Adipose tissue (tissue), 3 donors: ENCODE data around the gene OSMR. TPM values are rescaled to one million over a fixed set of nuclear protein-coding genes. Genes with fewer than 3 reads are reported as not detected.

Experiments
- H3K27ac ChIP-seq: one replicate; pipeline ENCODE4 v1.5.1; 2013; ENCODE audit warnings: low read depth, low read length
- WGBS, 3 donors: extraction: QIAGEN DNeasy Blood & Tissue Kit; methylation state at CpG; one replicate each; pipeline ENCODE4 v1.1.7; 2013; 5-methylcytosine and 5-hydroxymethylcytosine counted together
- polyA plus RNA-seq, 3 donors: library from polyadenylated mRNA; stranded (reverse); fragments of 200-250 nt; gene quantifications; one replicate each; pipeline ENCODE4 v1.2.3, GENCODE V29; 2013
- donor health status: healthy with polysubstance abuse.
- donor health status: Bipolar disorder and iron deficiency.
- donor health status: healthy.

Gene OSMR
- polyA plus RNA-seq, 3 donors: 12.9 to 59.2 (median 17.7) TPM

- 30 to 71% (median 68%) methylated on average over 2 of the region's 2 CpGs for WGBS, 3 donors
- H3K27ac ChIP-seq: no peak overlapping the region
Measured at GRCh38 chr5:38940230-38940858, 94.5 kb downstream of the OSMR start.

GRCh38 chr5:38941912-38942311 is 96.1 kb downstream of the OSMR start:
- no peak overlapping the region for H3K27ac ChIP-seq
- 93 to 96% (median 94%) methylated on average over 2 of the region's 2 CpGs for WGBS, 3 donors

- 63 to 94% (median 92%) methylated on average over 4 of the region's 4 CpGs for WGBS, 3 donors
- H3K27ac ChIP-seq: no peak overlapping the region
Measured at GRCh38 chr5:38944282-38944681, 98.5 kb downstream of the OSMR start.

- H3K27ac ChIP-seq: no peak overlapping the region
Measured at GRCh38 chr5:38948501-38948900, 102.7 kb downstream of the OSMR start.

- WGBS, 3 donors: 91 to 92% (median 92%) methylated on average over 4 of the region's 4 CpGs
- no peak overlapping the region for H3K27ac ChIP-seq
Measured at GRCh38 chr5:38953426-38954012, 107.7 kb downstream of the OSMR start.

- no peak overlapping the region for H3K27ac ChIP-seq
- WGBS, 3 donors: 87 to 97% (median 91%) methylated on average over 2 of the region's 2 CpGs
Measured at GRCh38 chr5:38961691-38962090, 115.9 kb downstream of the OSMR start.

GRCh38 chr5:38968665-38969064 is 122.9 kb downstream of the OSMR start:
- no peak overlapping the region for H3K27ac ChIP-seq
- WGBS, 3 donors: 96 to 99% (median 99%) methylated on average over 4 to 5 of the region's 5 CpGs

- no peak overlapping the region for H3K27ac ChIP-seq
Measured at GRCh38 chr5:38978036-38978435, 132.2 kb downstream of the OSMR start.

- H3K27ac ChIP-seq: no peak overlapping the region
- WGBS, 3 donors: 77 to 78% (median 78%) methylated on average over 2 of the region's 2 CpGs
Measured at GRCh38 chr5:38979535-38979934, 133.7 kb downstream of the OSMR start.

Other genes starting within 250 kb of the OSMR start
- gene RICTOR, start 228.4 kb downstream of the OSMR start, polyA plus RNA-seq: 1 to 10 TPM; 2.3 to 4.8 (median 3.2) TPM